HG03064 (cell line): ENCODE measurements around the gene SCART1.
A peak's percentile ranks its signal among the peaks of the same experiment; 100 is the strongest.
"Not testable (repeated sequence)": the region's sequence is repeated elsewhere in the genome, so short reads cannot be mapped to it uniquely, and the experiment has no call there.

Experiments used
- ATAC-seq: cut with Tn5 transposase; IDR thresholded peaks from one replicate; pipeline ENCODE4 v1.9.1; 2021; ENCODE audit warnings: low read depth; ENCODE audit not compliant: unreplicated experiment

Gene SCART1

DNA sequence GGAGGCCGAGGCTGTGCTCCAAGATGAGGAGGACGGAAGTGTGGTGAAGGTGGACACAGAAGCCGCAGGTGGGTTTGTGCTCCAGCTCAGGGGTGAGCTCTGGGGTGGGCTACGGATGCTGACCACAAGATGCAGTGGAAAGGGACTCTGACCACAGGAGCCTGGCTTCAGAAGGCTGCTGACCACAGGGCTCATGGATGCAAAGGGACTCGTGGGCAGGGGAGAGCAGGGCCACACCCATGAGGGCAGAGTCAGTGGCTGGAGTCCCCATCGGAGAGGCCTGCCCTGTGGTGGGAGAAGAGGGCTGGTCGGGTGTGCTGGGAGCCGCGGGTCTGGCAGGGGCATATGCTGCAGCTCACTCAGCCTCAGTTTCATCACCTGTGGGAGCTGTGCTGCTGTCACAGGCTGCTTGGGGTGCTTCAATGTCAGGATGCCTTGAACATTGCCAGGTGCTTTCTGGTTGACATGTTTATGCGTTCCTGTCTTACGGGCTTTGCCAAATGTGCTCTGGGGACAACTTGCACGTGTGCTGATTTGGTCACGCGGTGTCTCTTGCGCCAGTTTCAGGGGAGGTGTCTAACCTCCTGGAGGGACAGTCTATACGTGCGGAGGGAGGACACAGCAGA is 13.7 kb downstream of the SCART1 start:
- no peak for ATAC-seq

DNA sequence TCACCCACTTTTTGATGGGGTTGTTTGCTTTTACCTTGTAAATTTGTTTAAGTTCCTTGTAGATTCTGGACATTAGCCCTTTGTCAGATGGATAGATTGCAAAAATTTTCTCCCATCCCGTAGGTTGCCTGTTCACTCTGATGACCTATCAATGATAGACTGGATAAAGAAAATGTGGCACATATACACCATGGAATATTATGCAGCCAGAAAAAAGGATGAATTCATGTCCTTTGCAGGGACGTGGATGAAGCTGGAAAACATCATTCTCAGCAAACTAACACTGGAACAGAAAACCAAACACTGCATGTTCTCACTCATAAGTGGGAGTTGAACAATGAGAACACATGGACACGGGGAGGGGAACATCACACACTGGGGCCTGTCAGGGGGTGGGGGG is 15.5 kb downstream of the SCART1 start:
- ATAC-seq, result not testable (repeated sequence)

DNA sequence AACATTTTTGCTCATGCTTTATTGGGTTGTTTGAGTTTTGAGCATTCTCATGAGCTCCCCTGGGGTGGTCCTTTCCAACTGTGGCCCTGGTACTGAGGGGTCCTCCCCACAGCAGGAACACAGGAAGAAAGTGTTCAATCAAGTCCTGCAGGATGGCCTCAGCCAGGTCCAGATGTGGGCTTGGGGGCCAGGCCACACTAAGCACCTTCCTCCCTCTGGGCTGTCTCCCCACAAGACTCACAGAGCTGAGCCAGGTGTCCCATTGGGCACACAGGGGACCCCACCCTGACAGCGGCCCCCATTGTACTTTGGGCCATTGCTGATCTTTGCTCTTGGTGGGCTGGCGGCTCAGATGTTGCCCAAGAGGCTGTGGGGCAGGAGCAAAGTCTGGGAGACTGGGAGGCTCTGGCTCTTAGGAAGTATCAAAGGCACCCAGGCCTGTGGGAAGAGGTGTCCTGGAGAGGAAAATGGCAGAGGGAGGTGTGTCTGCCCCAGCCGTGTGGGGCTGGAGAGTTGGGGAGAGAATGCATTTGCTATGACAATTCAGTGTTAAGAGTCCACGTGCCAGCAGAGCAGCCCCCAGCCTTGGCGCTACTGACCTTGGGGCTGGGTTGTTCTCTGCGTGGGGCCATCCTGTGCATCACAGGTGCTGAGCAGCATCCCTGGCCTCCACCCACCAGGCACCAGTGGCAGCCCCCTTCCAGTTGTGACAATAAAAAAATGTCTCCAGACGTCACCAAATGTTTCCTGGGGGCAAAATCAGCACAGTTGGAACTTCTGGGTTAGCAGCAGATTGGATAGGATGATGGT is 17.8 kb downstream of the SCART1 start:
- no peak for ATAC-seq

DNA sequence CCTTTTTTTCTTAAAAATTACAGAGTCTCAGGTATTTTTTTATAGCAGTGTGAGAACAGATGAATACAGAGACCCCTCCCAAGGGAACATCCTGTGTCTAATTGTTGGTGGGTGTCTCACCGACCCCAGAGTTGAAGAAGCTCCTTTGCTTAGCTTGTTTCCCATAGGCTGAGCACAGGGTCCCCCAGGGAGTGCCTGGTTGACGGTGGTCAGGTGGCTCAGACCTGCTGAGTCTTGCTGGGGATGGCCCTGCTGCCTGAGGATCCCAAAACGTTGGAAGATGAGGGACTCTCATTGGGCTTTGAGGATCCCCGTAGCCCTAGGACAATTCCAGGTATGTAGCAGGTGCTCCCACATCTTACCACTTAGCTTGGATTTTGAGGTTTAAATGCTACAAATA is 19.5 kb downstream of the SCART1 start:
- no peak for ATAC-seq

DNA sequence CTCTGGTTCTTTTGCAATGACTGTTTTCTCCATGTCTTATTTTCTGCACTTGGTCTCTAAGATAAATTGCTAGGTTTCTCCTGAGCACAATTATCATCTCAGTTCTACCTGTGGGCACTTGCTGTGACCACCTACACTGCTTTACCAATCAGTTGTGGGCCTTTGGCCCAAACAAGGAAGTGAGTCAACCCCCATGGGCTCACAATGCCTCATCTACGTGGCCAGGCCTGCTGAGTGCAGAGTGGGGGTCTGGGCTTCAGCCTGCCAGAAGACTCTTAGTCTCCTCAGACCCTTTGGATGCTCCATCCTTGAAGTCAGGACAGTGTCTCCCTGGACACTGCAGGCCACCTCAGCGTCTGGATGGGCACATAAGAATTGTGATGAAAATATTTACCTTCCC is 20.3 kb downstream of the SCART1 start:
- no peak for ATAC-seq

DNA sequence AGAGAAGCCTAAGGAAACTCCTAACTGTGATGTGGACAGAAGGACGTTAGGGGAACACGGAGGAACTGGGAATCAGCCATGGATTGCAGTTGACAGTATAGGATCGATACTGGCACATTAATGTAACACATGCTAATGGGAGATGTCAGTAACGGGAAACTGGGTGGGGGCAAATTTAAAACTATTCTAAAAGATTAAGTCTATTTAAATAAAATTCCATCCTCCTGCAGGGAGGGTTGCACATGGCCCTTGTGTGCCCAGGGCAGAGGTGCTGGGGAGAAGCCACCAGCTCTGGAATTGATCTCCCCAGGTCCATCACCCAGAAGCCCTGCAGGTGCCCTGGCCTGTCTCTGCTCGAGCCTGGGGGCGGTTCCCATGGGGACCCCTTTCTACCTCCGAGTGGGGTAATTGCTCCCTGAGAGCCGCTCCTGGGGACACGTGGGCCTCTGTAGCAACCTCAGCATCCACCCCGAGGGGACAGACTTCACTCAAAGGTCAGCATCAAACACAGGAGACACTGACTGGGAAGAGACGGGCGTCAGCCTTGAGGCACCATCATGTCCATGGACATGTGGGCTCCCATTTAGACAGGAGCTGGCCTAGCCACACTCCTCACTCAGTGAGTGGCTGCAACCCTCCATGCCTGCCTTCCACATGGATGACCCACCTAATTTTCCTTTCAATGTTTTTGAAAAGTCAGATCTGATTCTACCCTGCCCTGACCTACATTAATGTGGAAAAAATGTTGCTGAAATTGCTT is 21.1 kb downstream of the SCART1 start:
- ATAC-seq, result no peak

DNA sequence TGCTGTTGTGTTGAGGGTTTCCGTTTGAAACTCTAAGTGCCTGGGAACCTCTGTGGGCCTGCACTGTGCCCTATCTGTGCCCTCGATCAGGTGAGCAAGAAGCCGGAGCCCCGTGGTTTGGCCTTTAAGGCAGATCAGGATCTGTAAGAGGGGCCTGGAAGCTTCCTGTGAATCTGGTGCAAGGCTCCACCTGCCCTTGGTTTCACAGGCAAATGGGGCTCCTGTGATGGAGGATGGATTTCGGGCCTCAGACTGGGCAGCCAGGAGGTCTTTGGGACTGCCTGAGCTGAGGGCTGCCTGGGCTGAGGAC is 21.6 kb downstream of the SCART1 start:
- ATAC-seq, result no peak

DNA sequence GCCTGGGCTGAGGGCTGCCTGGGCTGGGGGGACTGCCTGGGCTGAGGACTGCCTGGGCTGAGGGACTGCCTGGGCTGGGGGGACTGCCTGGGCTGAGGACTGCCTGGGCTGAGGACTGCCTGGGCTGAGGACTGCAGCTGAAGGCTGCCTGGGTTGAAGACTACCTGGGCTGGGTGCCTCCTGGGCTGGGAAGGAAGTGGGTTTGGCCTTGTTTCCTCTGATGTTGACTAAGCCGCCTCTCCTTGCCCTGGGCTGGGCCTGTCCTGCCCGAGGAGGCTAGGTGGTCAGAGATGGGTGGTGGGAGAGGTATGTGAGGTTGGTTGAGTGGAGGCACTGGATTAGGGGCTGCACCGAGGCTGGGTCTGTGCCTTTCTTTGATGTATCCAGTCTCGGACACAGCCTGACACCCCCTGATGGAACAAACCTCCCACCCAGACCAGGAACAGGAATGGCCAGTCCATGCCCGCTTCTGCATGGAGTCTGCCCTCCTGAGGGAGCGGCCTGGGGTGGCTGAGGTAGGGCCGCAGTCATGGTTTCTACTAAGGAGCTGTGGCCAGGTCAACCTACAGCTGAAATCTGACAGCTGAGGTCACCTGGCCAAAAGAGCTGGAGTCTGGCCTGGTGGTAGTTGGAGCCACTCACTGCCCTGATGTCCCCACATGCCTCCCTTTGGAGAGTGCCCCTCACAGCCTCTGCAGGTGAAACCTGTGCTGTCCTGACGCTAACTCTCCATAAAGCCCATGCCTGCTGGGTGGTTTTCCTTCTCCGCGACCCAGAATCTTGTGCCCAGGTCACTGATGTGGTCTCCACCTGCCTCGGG is 22.3 kb downstream of the SCART1 start:
- ATAC-seq, result no peak

DNA sequence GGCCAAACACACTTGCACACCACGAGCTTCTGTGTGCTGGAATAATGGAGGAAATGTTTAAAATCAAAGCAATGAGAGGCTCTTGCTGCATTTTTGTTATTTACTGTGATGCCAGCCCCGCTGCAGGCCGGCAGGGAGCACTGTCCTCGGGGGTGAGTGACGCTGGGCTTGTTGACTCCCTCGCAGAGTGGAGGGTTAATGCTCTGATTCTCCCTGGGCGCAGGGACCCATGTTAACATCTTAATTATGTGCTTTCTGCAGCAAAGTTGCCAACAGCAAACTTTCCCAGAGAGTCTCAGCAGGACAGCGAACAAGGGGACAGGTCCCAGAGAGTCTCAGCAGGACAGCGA is 22.9 kb downstream of the SCART1 start:
- ATAC-seq, result no peak

DNA sequence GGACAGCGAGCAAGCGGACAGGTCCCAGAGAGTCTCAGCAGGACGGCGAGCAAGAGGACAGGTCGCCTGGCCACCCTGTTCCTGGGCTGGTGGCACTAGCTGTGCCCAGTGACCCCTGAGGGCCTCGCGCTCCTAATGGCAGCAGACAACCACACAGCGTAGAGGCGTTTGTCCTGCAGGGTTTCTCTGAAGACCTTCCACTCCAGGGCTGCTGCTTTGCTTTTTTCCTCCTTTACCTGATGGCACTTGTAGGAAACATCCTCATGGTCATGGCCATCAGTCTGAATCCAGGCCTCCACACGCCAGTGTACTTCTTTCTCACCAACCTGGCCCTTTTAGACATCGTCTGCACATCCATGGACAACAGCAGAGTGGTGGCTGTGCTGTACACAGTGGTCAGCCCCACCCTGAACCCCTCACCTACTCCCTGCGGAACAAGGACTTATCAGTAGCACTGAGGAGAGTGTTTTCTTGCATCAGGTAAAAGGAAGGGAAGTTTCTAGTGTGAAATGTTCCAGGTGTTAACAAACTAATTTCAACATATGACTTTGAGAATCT is 27.4 kb downstream of the SCART1 start:
- ATAC-seq, result no peak

DNA sequence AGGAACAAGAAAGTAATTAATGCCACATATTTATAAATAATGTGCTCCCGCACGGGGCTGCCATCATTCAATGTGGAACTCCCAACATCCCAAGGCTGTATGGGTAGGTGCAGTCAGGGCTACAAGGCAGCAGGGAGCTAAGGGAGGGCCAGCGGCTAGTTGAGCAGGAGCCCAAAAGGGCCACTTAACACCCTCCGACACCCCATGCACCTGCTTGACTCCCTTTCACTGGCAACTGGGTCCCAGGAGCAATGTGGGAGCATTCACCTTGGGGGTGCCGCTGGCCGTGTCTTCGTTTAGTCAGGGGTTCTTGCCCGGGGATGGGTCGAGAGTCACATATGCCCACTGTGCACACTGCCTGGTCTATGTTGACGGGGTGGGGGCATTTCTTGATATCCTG is 27.9 kb downstream of the SCART1 start:
- no peak for ATAC-seq

DNA sequence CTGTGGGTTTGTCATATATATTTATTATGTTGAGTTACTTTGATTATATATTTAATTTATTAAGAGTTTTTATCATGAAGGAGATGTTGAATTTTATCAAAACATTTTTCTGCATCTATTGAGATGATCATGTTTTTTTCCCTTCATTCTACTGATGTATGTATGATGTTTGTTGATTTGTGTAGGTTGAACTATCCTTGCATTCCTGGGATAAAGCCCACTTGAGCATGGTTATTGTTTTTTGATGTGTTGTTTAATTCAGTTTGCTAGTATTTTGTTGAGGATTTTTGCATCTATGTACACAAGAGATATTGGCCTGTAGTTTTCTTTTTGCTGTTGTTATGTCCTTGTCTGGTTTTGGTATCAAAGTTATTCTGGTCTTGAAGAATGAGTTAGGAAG is 31.1 kb downstream of the SCART1 start:
- no peak for ATAC-seq

DNA sequence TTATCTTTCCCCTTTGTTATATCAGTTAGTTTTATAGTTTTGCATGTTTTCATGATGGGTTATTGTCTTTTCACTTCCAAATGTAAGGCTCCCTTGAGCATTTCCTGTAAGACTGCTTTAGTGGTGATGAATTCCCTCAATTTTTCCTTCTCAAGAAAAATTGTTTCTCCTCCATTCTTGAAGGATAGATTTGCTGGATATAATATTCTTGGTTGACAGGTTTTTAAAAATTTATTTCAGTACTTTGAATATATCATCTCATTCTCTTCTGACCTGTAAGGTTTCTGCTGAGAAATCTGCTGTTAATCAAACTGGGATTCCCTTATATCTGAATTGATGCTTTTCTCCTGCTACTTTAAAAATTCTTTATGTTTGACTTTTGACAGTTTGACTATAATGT is 33.3 kb downstream of the SCART1 start:
- no peak for ATAC-seq

DNA sequence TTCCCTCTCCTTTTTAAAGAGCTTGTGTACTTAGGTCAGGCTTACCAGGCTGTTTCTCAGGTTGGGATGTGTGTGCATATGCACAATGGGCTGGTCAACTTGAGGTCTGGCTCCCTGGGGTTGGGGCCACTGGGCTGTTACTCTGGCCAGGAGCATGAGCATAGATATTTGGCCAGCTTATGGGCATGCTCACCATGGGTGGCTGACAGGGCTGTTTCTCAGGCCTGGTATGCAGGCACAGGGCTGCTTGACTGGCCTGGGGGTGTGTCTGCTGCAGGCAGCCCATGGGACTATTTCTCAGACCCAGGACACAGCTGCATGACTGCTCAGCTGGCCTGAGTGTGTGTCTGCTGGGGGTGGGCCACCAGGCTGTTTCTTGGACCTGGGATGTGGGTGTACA is 34.6 kb downstream of the SCART1 start:
- no peak for ATAC-seq

DNA sequence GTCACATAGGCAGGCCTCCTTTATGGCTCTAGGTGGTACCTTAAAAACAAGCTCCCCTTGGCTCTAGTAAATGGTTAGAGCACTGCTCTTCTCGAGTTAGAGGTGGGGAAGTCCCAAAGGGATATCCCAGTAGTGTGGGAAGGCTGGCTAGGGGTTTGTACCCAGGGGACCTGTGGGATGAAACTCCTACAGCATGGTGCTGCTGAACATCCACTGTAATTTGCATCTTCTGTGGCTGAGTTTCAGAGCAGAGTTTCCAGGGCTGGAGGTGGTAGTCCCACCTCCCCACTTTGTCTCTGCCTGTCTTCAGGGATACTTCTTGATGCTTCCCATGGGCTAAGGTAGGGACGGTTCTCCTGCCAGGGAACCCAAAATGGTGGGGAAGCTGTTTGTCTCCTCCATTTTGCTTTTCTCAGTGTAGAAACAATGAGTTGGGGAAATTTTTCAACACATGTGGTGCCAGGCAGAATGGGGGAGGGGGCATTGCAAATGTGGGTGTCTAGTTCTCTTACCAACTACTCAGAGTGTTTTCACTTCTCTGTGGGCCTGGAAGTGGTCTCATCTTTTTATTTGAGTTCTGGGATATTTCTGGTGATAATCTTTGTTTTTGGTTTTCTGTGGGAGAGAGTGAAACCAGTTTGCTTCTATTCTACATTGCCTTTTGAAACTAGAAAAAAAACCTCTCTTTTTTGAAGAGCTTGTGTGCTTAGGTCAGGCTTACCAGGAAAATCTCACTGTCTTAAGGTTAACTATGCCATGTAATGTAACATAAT is 36.3 kb downstream of the SCART1 start:
- peak; percentile 78 for ATAC-seq

DNA sequence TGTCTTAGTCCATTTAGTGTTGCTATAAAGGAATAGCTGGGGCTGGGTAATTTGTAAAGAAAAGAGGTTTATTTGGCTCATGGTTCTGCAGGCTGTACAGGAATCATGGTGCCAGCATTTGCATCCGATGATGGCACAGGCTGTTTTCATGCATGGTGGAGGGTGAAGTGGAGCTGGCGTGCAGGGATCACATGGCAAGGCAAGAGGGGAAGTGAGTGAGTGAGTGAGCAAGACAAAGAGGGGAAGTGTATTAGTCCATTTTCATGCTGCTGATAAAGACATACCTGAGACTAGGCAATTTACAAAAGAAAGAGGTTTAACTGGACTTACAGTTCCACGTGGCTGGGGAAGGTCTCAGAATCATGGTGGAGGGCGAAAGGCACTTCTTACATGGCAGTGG is 39.8 kb downstream of the SCART1 start:
- not testable (repeated sequence) for ATAC-seq

DNA sequence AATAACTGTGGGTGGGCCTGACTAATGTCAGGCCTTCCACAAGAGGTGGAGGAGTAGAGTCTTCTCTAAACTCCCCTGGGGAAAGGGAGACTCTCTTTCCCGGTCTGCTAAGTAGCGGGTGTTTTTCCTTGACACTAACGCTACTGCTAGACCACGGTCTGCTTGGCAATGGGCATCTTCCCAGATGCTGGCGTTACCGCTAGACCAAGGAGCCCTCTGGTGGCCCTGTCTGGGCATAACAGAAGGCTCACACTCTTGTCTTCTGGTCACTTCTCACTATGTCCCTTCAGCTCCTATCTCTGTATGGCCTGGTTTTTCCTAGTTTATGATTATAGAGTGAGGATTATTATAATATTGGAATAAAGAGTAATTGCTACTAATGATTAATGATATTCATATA is 43.6 kb downstream of the SCART1 start:
- not testable (repeated sequence) for ATAC-seq

DNA sequence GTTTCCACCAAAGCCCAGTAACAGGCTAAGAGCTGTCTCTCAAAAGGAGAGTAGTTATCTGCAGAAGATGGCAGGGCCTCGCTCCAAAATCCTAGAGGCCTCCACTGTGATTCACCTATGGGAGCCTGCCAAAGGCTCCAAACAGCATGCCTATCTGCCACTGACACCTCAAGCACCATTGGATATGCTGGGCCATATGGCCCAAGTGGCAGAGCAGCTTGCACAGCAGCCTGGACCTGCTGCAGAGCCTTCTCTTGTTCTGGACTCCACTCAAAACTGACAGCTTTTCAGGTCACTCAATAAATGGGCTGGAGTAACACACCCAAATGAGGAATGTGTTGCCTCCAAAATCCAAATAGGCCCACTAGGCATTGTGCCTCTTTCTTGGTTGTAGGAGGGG is 45.4 kb downstream of the SCART1 start:
- not testable (repeated sequence) for ATAC-seq

DNA sequence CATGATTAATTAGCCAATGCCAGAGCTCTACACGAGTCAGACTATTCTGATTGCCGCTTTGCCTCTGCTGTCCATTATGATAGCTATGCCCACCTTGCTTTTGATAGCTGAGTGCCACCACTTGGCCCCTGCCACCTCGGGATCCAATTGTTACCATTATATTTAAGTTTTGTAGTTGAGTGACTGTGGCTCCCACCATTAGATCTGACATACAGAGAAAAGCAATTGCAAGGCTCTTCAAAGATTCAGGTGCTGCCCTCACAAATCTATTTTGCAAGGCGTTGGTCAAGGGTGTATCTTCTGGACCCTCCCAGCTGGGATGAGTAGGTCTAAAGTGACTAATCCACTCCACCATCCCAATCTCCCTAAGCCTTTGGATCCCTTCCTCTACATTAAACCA is 47.2 kb downstream of the SCART1 start:
- ATAC-seq, result not testable (repeated sequence)

DNA sequence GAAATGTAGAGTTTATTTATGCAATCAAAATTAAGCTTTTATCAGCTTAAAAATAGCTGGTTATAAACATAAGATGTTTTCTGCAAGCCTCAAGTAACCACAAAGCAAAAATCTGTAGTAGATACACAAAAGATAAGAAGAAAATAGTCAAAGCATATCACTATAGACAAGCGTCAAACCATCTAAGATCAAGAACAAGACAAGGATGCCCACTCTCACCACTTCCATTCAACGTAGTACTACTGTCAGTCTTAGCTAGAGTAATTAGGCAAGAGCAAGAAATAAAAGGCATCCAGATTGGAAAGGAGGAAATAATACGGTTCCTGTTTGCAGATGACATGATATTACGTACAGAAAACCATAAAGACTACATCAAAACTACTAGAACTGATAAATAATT is 56.0 kb downstream of the SCART1 start:
- ATAC-seq, result no peak
